DND-41 (cell line): ENCODE measurements around the gene ACLY.
A peak's percentile ranks its signal among the peaks of the same experiment; 100 is the strongest.
"Not testable (repeated sequence)": the region's sequence is repeated elsewhere in the genome, so short reads cannot be mapped to it uniquely, and the experiment has no call there.

Source experiments
- ATAC-seq: fragments of 200-7000 bp; cut with Tn5 transposase; 3 replicates; pipeline ENCODE4 v1.9.1; 2021; ENCODE audit warnings: low read depth; ENCODE audit not compliant: insufficient read depth
- DNase-seq: peaks from one replicate; pipeline ENCODE4 v3.0.0-alpha.2; 2020
- H2AFZ ChIP-seq: 2 replicates; pipeline ENCODE4 v1.6.0; 2012; ENCODE audit warnings: low read depth, low read length
- H3K27ac ChIP-seq: 2 replicates; pipeline ENCODE4 v1.5.1; 2012; ENCODE audit warnings: low read length, inconsistent platforms
- H3K27me3 ChIP-seq: fragments of 200-600 bp; sonication (generic); 2 replicates; pipeline ENCODE4 v1.6.0; 2012; ENCODE audit warnings: low read length, mild to moderate bottlenecking, inconsistent platforms; ENCODE audit not compliant: insufficient read depth, poor library complexity
- H3K36me3 ChIP-seq: 2 replicates; pipeline ENCODE4 v1.5.1; 2012; ENCODE audit warnings: low read length, inconsistent platforms; ENCODE audit not compliant: insufficient read depth
- H3K4me1 ChIP-seq: 2 replicates; pipeline ENCODE4 v1.5.1; 2012; ENCODE audit warnings: mild to moderate bottlenecking, low read length; ENCODE audit not compliant: insufficient read depth
- H3K4me2 ChIP-seq: 2 replicates; pipeline ENCODE4 v1.6.0; 2012; ENCODE audit warnings: mild to moderate bottlenecking, moderate library complexity, low read length, inconsistent platforms; ENCODE audit not compliant: insufficient read depth
- H3K4me3 ChIP-seq, 2 experiments: fragments of 200-600 bp in 1 of 2; shearing (Covaris generic) in 1 of 2; 2 replicates each; pipeline ENCODE4 v1.5.1; 2012 to 2016; ENCODE audit warnings: inconsistent platforms in 2 of 2, low read length in 2 of 2, mild to moderate bottlenecking in 2 of 2, low read depth in 1 of 2, moderate library complexity in 1 of 2
- H3K79me2 ChIP-seq: 2 replicates; pipeline ENCODE4 v1.6.0; 2012; ENCODE audit warnings: low read length, inconsistent platforms; ENCODE audit not compliant: insufficient read depth
- H3K9ac ChIP-seq: 2 replicates; pipeline ENCODE4 v1.6.0; 2012; ENCODE audit warnings: low read depth, mild to moderate bottlenecking, inconsistent platforms, low read length, moderate library complexity
- H3K9me3 ChIP-seq: 2 replicates; pipeline ENCODE4 v1.5.1; 2012; ENCODE audit warnings: low read length, moderate library complexity, mild to moderate bottlenecking, inconsistent platforms; ENCODE audit not compliant: insufficient read depth, severe bottlenecking
- H4K20me1 ChIP-seq: 2 replicates; pipeline ENCODE4 v1.6.0; 2012; ENCODE audit warnings: low read length; ENCODE audit not compliant: insufficient read depth
- EZH2 ChIP-seq: IDR thresholded peaks from 3 replicates; pipeline ENCODE4 v1.6.1; 2012; ENCODE audit warnings: borderline replicate concordance, low read depth, mild to moderate bottlenecking, moderate library complexity, low read length, inconsistent platforms; ENCODE audit not compliant: severe bottlenecking
- TF ChIP-seq, protein P1 (sequence below): IDR thresholded peaks from 2 replicates; pipeline ENCODE4 v1.5.1; 2012; ENCODE audit warnings: borderline replicate concordance, low read length, moderate library complexity, mild to moderate bottlenecking; ENCODE audit not compliant: poor library complexity, severe bottlenecking; ENCODE audit errors: extremely low read depth

ACLY gene

GRCh38 chr17:41835214-41835799 lies 83.4 kb downstream of the ACLY start:
- Histone ChIP-seq H3K27ac (no peak overlapping the region), H4K20me1 (no peaks in the 10 kb centered on the region), H3K9me3 (no peaks in the 10 kb centered on the region), H3K4me1 (peaks cover 18% of the 10 kb centered on the region), H3K79me2 (no peaks in the 10 kb centered on the region; the same call in 1 of the 2 replicates), H2AFZ (peak overlapping the region; percentile 84), H3K9ac (peak overlapping the region; percentile 64), H3K27me3 (no peaks in the 10 kb centered on the region), H3K4me2 (peak overlapping the region; percentile 71), H3K4me3 (peak overlapping the region; percentile 33 to 60; a peak in 3 of 4 replicates), H3K36me3 (no peaks in the 10 kb centered on the region)
- TF ChIP-seq, protein P1, sequence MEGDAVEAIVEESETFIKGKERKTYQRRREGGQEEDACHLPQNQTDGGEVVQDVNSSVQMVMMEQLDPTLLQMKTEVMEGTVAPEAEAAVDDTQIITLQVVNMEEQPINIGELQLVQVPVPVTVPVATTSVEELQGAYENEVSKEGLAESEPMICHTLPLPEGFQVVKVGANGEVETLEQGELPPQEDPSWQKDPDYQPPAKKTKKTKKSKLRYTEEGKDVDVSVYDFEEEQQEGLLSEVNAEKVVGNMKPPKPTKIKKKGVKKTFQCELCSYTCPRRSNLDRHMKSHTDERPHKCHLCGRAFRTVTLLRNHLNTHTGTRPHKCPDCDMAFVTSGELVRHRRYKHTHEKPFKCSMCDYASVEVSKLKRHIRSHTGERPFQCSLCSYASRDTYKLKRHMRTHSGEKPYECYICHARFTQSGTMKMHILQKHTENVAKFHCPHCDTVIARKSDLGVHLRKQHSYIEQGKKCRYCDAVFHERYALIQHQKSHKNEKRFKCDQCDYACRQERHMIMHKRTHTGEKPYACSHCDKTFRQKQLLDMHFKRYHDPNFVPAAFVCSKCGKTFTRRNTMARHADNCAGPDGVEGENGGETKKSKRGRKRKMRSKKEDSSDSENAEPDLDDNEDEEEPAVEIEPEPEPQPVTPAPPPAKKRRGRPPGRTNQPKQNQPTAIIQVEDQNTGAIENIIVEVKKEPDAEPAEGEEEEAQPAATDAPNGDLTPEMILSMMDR = no peak
- TF ChIP-seq EZH2 = no peak
- ATAC-seq = no peak
- no peak for DNase-seq

GRCh38 chr17:41829961-41830360 lies 88.8 kb downstream of the ACLY start:
- not testable (repeated sequence) for H3K79me2 ChIP-seq, ATAC-seq, H3K4me2 ChIP-seq, H2AFZ ChIP-seq, H3K27ac ChIP-seq, H3K36me3 ChIP-seq, H3K9me3 ChIP-seq, H4K20me1 ChIP-seq, H3K27me3 ChIP-seq, H3K4me1 ChIP-seq, H3K4me3 ChIP-seq, DNase-seq, H3K9ac ChIP-seq

DNA sequence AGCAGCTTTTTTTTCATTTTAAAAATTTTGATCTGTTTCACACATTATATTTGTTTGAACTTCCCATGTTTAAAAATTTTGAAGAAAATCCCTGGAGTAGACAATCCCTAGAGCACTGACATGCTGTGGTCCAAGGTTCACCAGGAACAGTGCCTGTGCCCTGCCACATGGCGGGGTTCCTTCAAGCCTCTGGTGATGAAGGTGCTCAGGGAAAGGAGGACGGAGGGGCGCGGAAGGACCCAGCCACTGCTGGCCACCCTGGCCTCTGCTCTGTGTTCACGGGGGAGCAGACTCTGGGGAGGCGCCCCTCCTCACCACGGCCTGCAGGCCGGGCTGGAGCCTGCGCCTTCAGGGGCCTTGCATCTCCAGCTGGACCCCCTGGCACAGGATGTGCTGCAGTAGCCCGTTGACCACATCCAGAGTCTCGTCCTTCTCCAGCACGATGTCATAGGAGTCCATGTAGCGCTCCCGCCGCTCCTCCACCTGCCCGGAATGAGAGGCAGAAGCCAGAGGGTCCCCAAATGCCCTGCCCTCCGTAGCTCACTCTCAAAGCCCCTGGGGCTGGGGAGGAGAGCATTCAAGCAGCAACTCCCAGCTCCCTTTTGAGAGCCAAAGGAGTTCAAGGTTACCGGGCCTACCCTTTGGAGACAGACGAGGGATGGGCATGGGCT lies 93.4 kb downstream of the ACLY start:
- no peaks in the 10 kb centered on the region for H3K27me3 ChIP-seq
- H3K4me3 ChIP-seq = no peak overlapping the region
- no peaks in the 10 kb centered on the region for H3K4me1 ChIP-seq
- no peaks in the 10 kb centered on the region for H3K79me2 ChIP-seq
- H2AFZ ChIP-seq = no peak overlapping the region
- no peak for TF ChIP-seq EZH2
- TF ChIP-seq, protein P1 = no peak
- no peak for DNase-seq
- no peak overlapping the region for H3K4me2 ChIP-seq
- H3K27ac ChIP-seq = no peak overlapping the region
- peaks cover 6% of the 10 kb centered on the region; the same call in 1 of the 2 replicates for H3K36me3 ChIP-seq
- H4K20me1 ChIP-seq = no peaks in the 10 kb centered on the region
- H3K9ac ChIP-seq = no peak overlapping the region
- no peak for ATAC-seq
- no peaks in the 10 kb centered on the region for H3K9me3 ChIP-seq

DNA sequence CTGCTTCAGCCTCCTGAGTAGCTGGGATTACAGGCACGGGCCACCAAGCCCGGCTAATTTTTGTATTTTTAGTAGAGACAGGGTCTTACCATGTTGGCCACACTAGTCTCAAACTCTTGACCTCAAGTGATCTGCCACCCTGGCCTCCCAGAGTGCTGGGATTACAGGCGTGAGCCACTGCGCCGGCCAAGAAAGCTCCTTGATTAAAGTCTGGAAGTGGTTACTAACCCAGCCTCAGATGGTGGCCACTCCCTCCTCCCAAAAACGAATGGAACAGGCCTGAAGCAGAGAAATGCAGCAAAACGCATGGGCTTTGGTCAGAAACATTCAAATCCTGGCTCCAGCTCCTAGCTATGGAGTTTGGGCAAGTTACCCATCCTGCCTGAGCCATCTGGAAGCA lies 94.7 kb downstream of the ACLY start:
- no peak overlapping the region for H3K4me3 ChIP-seq
- no peak for TF ChIP-seq EZH2
- TF ChIP-seq, protein P1 = no peak
- no peaks in the 10 kb centered on the region for H3K9me3 ChIP-seq
- H3K27me3 ChIP-seq = no peaks in the 10 kb centered on the region
- peaks cover 6% of the 10 kb centered on the region; the same call in 1 of the 2 replicates for H3K36me3 ChIP-seq
- no peaks in the 10 kb centered on the region for H3K79me2 ChIP-seq
- no peak overlapping the region for H3K27ac ChIP-seq
- no peak overlapping the region for H2AFZ ChIP-seq
- DNase-seq (no peak), ATAC-seq (no peak)
- no peaks in the 10 kb centered on the region for H4K20me1 ChIP-seq
- H3K9ac ChIP-seq = no peak overlapping the region
- no peak overlapping the region for H3K4me2 ChIP-seq
- no peaks in the 10 kb centered on the region for H3K4me1 ChIP-seq
